HCT116 (cell line): ENCODE data around the gene RGS19. TPM values are rescaled to one million over a fixed set of nuclear protein-coding genes. Genes with fewer than 3 reads are reported as not detected.

Source experiments
- ATAC-seq: fragments of 200-7000 bp; cut with Tn5 transposase; 2 replicates; pipeline ENCODE4 v1.9.1; 2020; ENCODE audit warnings: mild to moderate bottlenecking, moderate library complexity
- BruUV-seq: library from RNA; stranded (reverse); fragments of 400-500 nt; replicated peaks from 2 replicates; lab custom pipeline; 2021; lab: Mats Ljungman, UMichigan
- CTCF ChIA-PET: fragments of 300-600 bp; sonication (Branson Sonifier 250); formaldehyde crosslinking; loops from one replicate; lab custom pipeline; 2021; ENCODE audit warnings: antibody characterized with exemption; lab: Charles Lee
- POLR2A ChIA-PET: fragments of 300-600, 350-600 bp; sonication (Branson Sonifier 250); formaldehyde crosslinking; loops from one replicate; lab custom pipeline; 2021; ENCODE audit warnings: antibody characterized with exemption; lab: Charles Lee
- RAD21 ChIA-PET, 2 experiments: fragments of 300-600 bp; sonication (Branson Sonifier 250); formaldehyde crosslinking; loops; one replicate each; lab custom pipeline; 2023; ENCODE audit warnings: low total read pairs in 2 of 2; ENCODE audit not compliant: uncharacterized antibody in 2 of 2, unreplicated experiment in 2 of 2, low non-redundant PET in 1 of 2; lab: Charles Lee
- DNase-seq: peaks from one replicate; pipeline ENCODE4 v3.0.0-alpha.2; 2010; ENCODE audit warnings: low read depth, low spot score
- H2AFZ ChIP-seq: fragments of 200-600 bp; shearing (Covaris generic), sonication (generic); 2 replicates; pipeline ENCODE4 v1.6.1; 2017; ENCODE audit warnings: low read depth, mixed run types, mixed read lengths, antibody characterized with exemption, low read length; ENCODE audit not compliant: poor library complexity, severe bottlenecking
- H3K27ac ChIP-seq: 2 replicates; pipeline ENCODE4 v1.5.1; 2012; ENCODE audit warnings: low read depth, low read length
- H3K27me3 ChIP-seq: fragments of 200-600 bp; sonication (generic); 2 replicates; pipeline ENCODE4 v1.6.1; 2016; ENCODE audit warnings: mixed run types, low read length, mixed read lengths; ENCODE audit not compliant: insufficient read depth
- H3K36me3 ChIP-seq, 2 experiments: fragments of 200-500 bp in 1 of 2; fragments of 200-600 bp in 1 of 2; sonication (Bioruptor generic) in 1 of 2; sonication (generic) in 1 of 2; 2 replicates each; pipeline versions ENCODE4 v1.5.1 to v1.6.1; 2014 to 2016; ENCODE audit warnings: low read length in 2 of 2, inconsistent platforms in 1 of 2, mixed read lengths in 1 of 2, mixed run types in 1 of 2; ENCODE audit not compliant: insufficient read depth in 2 of 2, control insufficient read depth in 1 of 2
- H3K4me1 ChIP-seq, 2 experiments: fragments of 200-600 bp in 1 of 2; sonication (generic) in 1 of 2; 2 replicates each; pipeline versions ENCODE4 v1.5.1 to v1.6.1; 2012 to 2017; ENCODE audit warnings: low read length in 2 of 2, inconsistent platforms in 1 of 2, mild to moderate bottlenecking in 1 of 2, mixed read lengths in 1 of 2, mixed run types in 1 of 2, moderate library complexity in 1 of 2; ENCODE audit not compliant: insufficient read depth in 2 of 2, control insufficient read depth in 1 of 2
- H3K4me2 ChIP-seq: fragments of 200-600 bp; sonication (generic); 2 replicates; pipeline ENCODE4 v1.6.1; 2017; ENCODE audit warnings: mixed run types, low read length, mixed read lengths
- H3K4me3 ChIP-seq, 2 experiments: fragments of 200-600 bp in 1 of 2; sonication (generic) in 1 of 2; replicated peaks in 1 of 2; 2 replicates each; pipeline ENCODE4 v1.5.1; 2011 to 2016; ENCODE audit warnings: low read length in 2 of 2, control low read depth in 1 of 2, low read depth in 1 of 2, mild to moderate bottlenecking in 1 of 2, mixed read lengths in 1 of 2, mixed run types in 1 of 2
- H3K79me2 ChIP-seq: fragments of 200-600 bp; sonication (generic); 2 replicates; pipeline ENCODE4 v1.6.1; 2017; ENCODE audit warnings: mild to moderate bottlenecking, mixed run types, low read length, moderate library complexity, mixed read lengths; ENCODE audit not compliant: insufficient read depth
- H3K9ac ChIP-seq: fragments of 200-600 bp; sonication (generic); 2 replicates; pipeline ENCODE4 v1.6.1; 2016; ENCODE audit warnings: low read length, mixed read lengths
- H3K9me2 ChIP-seq: fragments of 200-600 bp; sonication (generic), shearing (Covaris generic); 2 replicates; pipeline ENCODE4 v1.6.1; 2017; ENCODE audit warnings: mixed run types, mild to moderate bottlenecking, moderate library complexity; ENCODE audit not compliant: insufficient read depth
- H3K9me3 ChIP-seq, 2 experiments: fragments of 200-500 bp in 1 of 2; fragments of 200-600 bp in 1 of 2; sonication (Bioruptor generic) in 1 of 2; sonication (generic) in 1 of 2; 2 replicates each; pipeline ENCODE4 v1.6.1; 2014 to 2017; ENCODE audit warnings: low read length in 2 of 2, mixed read lengths in 2 of 2, inconsistent platforms in 1 of 2, low read depth in 1 of 2, mild to moderate bottlenecking in 1 of 2, mixed run types in 1 of 2, moderate library complexity in 1 of 2; ENCODE audit not compliant: control insufficient read depth in 1 of 2, insufficient read depth in 1 of 2
- H4K20me1 ChIP-seq: fragments of 200-600 bp; sonication (generic), shearing (Covaris generic); 2 replicates; pipeline ENCODE4 v1.6.1; 2017; ENCODE audit warnings: mixed run types, mild to moderate bottlenecking, moderate library complexity; ENCODE audit not compliant: insufficient read depth
- CEBPB ChIP-seq: IDR thresholded peaks from 2 replicates; pipeline ENCODE4 v1.6.1; 2012; ENCODE audit warnings: low read depth
- EGR1 ChIP-seq: IDR thresholded peaks from 2 replicates; pipeline ENCODE4 v1.6.1; 2012; ENCODE audit warnings: low read depth
- EZH2phosphoT487 ChIP-seq: fragments of 200-600 bp; IDR thresholded peaks from 2 replicates; pipeline ENCODE4 v1.6.1; 2018; ENCODE audit warnings: antibody characterized with exemption, borderline replicate concordance
- POLR2A ChIP-seq: IDR thresholded peaks from 2 replicates; pipeline ENCODE4 v1.7.0; 2011; ENCODE audit warnings: borderline replicate concordance; ENCODE audit not compliant: insufficient read depth, insufficient read length; ENCODE audit errors: extremely low read depth
- POLR2AphosphoS5 ChIP-seq: IDR thresholded peaks from 2 replicates; pipeline ENCODE4 v1.6.1; 2011; ENCODE audit warnings: mild to moderate bottlenecking, low read depth, low read length, moderate library complexity
- SIN3A ChIP-seq: IDR thresholded peaks from 2 replicates; pipeline ENCODE4 v1.6.1; 2012; ENCODE audit warnings: low read depth
- SRF ChIP-seq: IDR thresholded peaks from 2 replicates; pipeline ENCODE4 v1.6.1; 2012; ENCODE audit warnings: low read depth
- ZFX ChIP-seq: fragments of 450-650 bp; IDR thresholded peaks from 2 replicates; pipeline ENCODE4 v1.6.1; 2017
- intact Hi-C: fragments of 100-400 bp; cut with micrococcal nuclease; formaldehyde crosslinking; loops from 2 replicates; pipeline ENCODE4 v1.10.0; 2022
- total RNA-seq: library from RNA; stranded (reverse); gene quantifications from one replicate; pipeline ENCODE4 v1.2.1, GENCODE V29; 2021; ENCODE audit not compliant: unreplicated experiment
- TF ChIP-seq, protein P1 (sequence below), 3 experiments: fragments of 200-600 bp in 1 of 3; sonication (generic) in 1 of 3; IDR thresholded peaks in 2 of 3; conservative IDR thresholded peaks in 1 of 3; 2 replicates each; pipeline ENCODE4 v1.5.1; 2012 to 2017; ENCODE audit warnings: low read depth in 2 of 3, low read length in 2 of 3, antibody characterized with exemption in 1 of 3, borderline replicate concordance in 1 of 3, control low read depth in 1 of 3, mild to moderate bottlenecking in 1 of 3, mixed read lengths in 1 of 3, mixed run types in 1 of 3, moderate library complexity in 1 of 3; ENCODE audit not compliant: insufficient read depth in 1 of 3
- TF ChIP-seq, protein P2 (sequence below): IDR thresholded peaks from 2 replicates; pipeline ENCODE4 v1.6.1; 2012
- TF ChIP-seq, protein P3 (sequence below): IDR thresholded peaks from 2 replicates; pipeline ENCODE4 v1.6.1; 2012

RGS19 gene
- total RNA-seq, 1 experiment from 2014 or later = 21.4 TPM

DNA sequence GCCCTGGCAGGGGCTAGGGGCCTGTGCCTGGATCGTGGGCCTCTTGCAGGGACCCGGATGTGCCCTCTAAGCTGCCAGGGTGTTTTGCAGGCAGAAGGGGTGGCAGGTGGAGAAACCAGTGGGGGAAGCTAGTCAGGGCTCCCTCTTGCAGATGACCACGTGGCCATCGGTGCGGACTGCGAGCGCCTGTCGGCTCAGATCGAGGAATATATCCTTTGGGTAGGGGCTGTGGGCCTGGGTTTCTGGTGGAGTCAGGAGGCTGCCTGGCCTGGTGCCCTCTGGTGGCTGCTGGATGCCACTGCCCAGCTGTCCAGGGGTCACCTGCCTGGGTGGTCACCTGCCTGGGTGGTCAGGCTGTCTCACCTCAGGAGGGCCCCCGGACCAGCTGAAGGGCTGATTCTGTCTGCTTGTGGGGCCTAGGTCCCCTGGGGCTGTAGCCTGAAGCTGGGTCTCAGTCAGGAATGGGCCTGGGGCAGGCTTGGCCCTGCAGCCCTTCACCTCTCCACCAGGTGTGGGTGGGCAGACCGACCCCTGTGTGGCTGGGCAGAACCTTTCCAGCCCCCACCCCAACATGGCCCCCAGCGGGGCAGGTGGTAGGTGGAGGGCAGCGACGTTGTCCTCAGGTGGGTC lies 9.6 kb downstream of the RGS19 start:
- Histone ChIP-seq H3K4me3 (no peak overlapping the region), H4K20me1 (no peaks in the 10 kb centered on the region), H3K79me2 (no peaks in the 10 kb centered on the region), H3K27ac (no peak overlapping the region), H3K36me3 (no peaks in the 10 kb centered on the region), H3K9ac (no peak overlapping the region), H2AFZ (no peak overlapping the region), H3K4me1 (peaks cover 27 to 29% of the 10 kb centered on the region in 2 experiments), H3K9me3 (no peaks in the 10 kb centered on the region), H3K9me2 (no peaks in the 10 kb centered on the region), H3K27me3 (no peaks in the 10 kb centered on the region), H3K4me2 (no peak overlapping the region)
- ChIA-PET POLR2A (no interaction called here), CTCF (interaction anchor here (1.0 to 2.2 kb wide), 2 partner anchors 14 to 31 kb away, joined by 3 to 12 read pairs; partner anchors contain the start of gene LKAAEAR1), RAD21 (no interaction called here)
- TF ChIP-seq, protein P1, sequence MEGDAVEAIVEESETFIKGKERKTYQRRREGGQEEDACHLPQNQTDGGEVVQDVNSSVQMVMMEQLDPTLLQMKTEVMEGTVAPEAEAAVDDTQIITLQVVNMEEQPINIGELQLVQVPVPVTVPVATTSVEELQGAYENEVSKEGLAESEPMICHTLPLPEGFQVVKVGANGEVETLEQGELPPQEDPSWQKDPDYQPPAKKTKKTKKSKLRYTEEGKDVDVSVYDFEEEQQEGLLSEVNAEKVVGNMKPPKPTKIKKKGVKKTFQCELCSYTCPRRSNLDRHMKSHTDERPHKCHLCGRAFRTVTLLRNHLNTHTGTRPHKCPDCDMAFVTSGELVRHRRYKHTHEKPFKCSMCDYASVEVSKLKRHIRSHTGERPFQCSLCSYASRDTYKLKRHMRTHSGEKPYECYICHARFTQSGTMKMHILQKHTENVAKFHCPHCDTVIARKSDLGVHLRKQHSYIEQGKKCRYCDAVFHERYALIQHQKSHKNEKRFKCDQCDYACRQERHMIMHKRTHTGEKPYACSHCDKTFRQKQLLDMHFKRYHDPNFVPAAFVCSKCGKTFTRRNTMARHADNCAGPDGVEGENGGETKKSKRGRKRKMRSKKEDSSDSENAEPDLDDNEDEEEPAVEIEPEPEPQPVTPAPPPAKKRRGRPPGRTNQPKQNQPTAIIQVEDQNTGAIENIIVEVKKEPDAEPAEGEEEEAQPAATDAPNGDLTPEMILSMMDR (IDR thresholded peaks at IDR 0.05 in 2 of 3, conservative IDR thresholded peaks at IDR 0.05 in 1 of 3; ENCODE audit: borderline replicate concordance in 1 of 3, insufficient read depth in 1 of 3, low read depth in 2 of 3, low read length in 2 of 3) = peak in 2 of 3 experiments; percentile 92 to 98; a peak in 5 of 6 replicates
- no peak for TF ChIP-seq POLR2A
- intact Hi-C loops = no loop called here
- ATAC-seq (peak; percentile 54), DNase-seq (no peak)
- no TSS peak for BruUV-seq

DNA sequence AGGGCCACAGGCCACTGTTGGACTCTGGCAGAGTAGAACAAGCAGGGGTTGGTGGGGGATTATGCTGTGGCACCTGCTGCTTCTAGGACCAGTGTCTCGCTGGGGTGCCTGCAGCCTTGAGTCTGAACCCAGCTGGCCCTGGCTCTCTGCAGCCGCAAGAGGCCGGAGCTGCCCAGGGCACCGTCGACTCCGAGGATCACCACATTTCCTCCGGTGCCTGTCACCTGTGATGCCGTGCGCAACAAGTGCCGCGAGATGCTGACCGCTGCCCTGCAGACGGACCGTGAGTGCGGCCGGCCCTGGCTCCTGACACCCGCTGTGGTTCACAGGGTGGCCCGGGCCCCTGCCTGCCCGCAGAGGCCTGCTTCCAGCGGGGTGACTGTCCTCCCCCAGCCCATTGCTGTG lies 10.1 kb downstream of the RGS19 start:
- ChIA-PET POLR2A (no interaction called here), CTCF (interaction anchor here (1.0 to 2.2 kb wide), 2 partner anchors 15 to 30 kb away, joined by 3 to 12 read pairs; partner anchors contain the start of gene LKAAEAR1), RAD21 (no interaction called here)
- no peak overlapping the region for H3K4me2 ChIP-seq
- no peaks in the 10 kb centered on the region for H3K27me3 ChIP-seq
- H3K36me3 ChIP-seq = no peaks in the 10 kb centered on the region
- no peak overlapping the region for H3K27ac ChIP-seq
- H3K4me1 ChIP-seq = peaks cover 32 to 34% of the 10 kb centered on the region in 2 experiments
- no peak for TF ChIP-seq CEBPB
- TF ChIP-seq SRF = no peak
- no peak for TF ChIP-seq EGR1
- TF ChIP-seq, protein P2, sequence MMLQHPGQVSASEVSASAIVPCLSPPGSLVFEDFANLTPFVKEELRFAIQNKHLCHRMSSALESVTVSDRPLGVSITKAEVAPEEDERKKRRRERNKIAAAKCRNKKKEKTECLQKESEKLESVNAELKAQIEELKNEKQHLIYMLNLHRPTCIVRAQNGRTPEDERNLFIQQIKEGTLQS = no peak
- no peak for TF ChIP-seq ZFX
- TF ChIP-seq POLR2AphosphoS5 = no peak
- TF ChIP-seq SIN3A = no peak
- TF ChIP-seq EZH2phosphoT487 = no peak
- TF ChIP-seq, protein P3, sequence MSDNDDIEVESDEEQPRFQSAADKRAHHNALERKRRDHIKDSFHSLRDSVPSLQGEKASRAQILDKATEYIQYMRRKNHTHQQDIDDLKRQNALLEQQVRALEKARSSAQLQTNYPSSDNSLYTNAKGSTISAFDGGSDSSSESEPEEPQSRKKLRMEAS = no peak
- no peaks in the 10 kb centered on the region for H3K9me3 ChIP-seq
- H3K9me2 ChIP-seq = no peaks in the 10 kb centered on the region
- no peaks in the 10 kb centered on the region for H3K79me2 ChIP-seq
- intact Hi-C loops = no loop called here
- no peak overlapping the region for H2AFZ ChIP-seq
- no peak overlapping the region for H3K9ac ChIP-seq
- no peak for ATAC-seq
- no peak for DNase-seq
- BruUV-seq = no TSS peak
- H3K4me3 ChIP-seq = no peak overlapping the region
- H4K20me1 ChIP-seq = no peaks in the 10 kb centered on the region
